ENCODE measurements around the gene EXTL1.

GRCh38 chr1:26031196-26031595, 9.6 kb downstream of the EXTL1 start:
- no peak for TF ChIP-seq CTCF (conservative IDR thresholded peaks at IDR 0.05)
- no peak for TF ChIP-seq ZFX (IDR thresholded peaks at IDR 0.05)
